Renal pelvis (tissue), 4 donors: Measurements from ENCODE around the gene GRIK4. TPM values are rescaled to one million over a fixed set of nuclear protein-coding genes. Genes with fewer than 3 reads are reported as not detected.
"Not testable (repeated sequence)": the region's sequence is repeated elsewhere in the genome, so short reads cannot be mapped to it uniquely, and the experiment has no call there.

Experiments
- DNase-seq: peaks from one replicate; pipeline ENCODE4 v3.0.0-alpha.2; 2013
- polyA plus RNA-seq, 3 donors: library from polyadenylated mRNA; unstranded; fragments of 120-200 nt; gene quantifications; one replicate each; pipeline ENCODE4 v1.2.1, GENCODE V29; 2013; ENCODE audit not compliant: insufficient read length in 3 of 3

GRIK4 gene
- polyA plus RNA-seq, 3 donors: 0.86 to 1.7 (median 1.0) TPM

- DNase-seq: no peak
These were observed 94.9 kb downstream of the GRIK4 start for GRCh38 chr11:120606211-120607010.

GRCh38 chr11:120608061-120608460 is 96.5 kb downstream of the GRIK4 start:
- no peak for DNase-seq

GRCh38 chr11:120608760-120609211 is 97.2 kb downstream of the GRIK4 start:
- DNase-seq: no peak

- no peak for DNase-seq
These were observed 98.6 kb downstream of the GRIK4 start for GRCh38 chr11:120610111-120610510.

- DNase-seq: no peak
These were observed 100.0 kb downstream of the GRIK4 start for GRCh38 chr11:120611581-120611980.

GRCh38 chr11:120612513-120613263 is 101.1 kb downstream of the GRIK4 start:
- DNase-seq: no peak

- DNase-seq: no peak
These were observed 102.0 kb downstream of the GRIK4 start for GRCh38 chr11:120613264-120614226.

GRCh38 chr11:120615391-120615790 is 103.8 kb downstream of the GRIK4 start:
- no peak for DNase-seq

GRCh38 chr11:120618399-120618798 is 106.9 kb downstream of the GRIK4 start:
- no peak for DNase-seq

GRCh38 chr11:120622189-120622875 is 110.8 kb downstream of the GRIK4 start:
- no peak for DNase-seq

GRCh38 chr11:120624992-120625391 is 113.4 kb downstream of the GRIK4 start:
- not testable (repeated sequence) for DNase-seq

- no peak for DNase-seq
These were observed 114.0 kb downstream of the GRIK4 start for GRCh38 chr11:120625565-120625964.

GRCh38 chr11:120626791-120627190 is 115.2 kb downstream of the GRIK4 start:
- DNase-seq: no peak

GRCh38 chr11:120627327-120628163 is 116.0 kb downstream of the GRIK4 start:
- no peak for DNase-seq

GRCh38 chr11:120629407-120630080 is 118.0 kb downstream of the GRIK4 start:
- no peak for DNase-seq

- no peak for DNase-seq
These were observed 118.6 kb downstream of the GRIK4 start for GRCh38 chr11:120630122-120630521.

- DNase-seq: no peak
These were observed 121.0 kb downstream of the GRIK4 start for GRCh38 chr11:120632579-120632978.

- DNase-seq: no peak
These were observed 122.3 kb downstream of the GRIK4 start for GRCh38 chr11:120633616-120634393.

- DNase-seq: no peak
These were observed 123.2 kb downstream of the GRIK4 start for GRCh38 chr11:120634706-120635105.
